Epithelial cell of proximal tubule (primary cell): ENCODE measurements around the gene MYO5B. TPM values are rescaled to one million over a fixed set of nuclear protein-coding genes. Genes with fewer than 3 reads are reported as not detected.
"Not testable (repeated sequence)": the region's sequence is repeated elsewhere in the genome, so short reads cannot be mapped to it uniquely, and the experiment has no call there.

ENCODE experiments used
- DNase-seq: peaks from one replicate; pipeline ENCODE4 v3.0.0-alpha.2; 2011; ENCODE audit warnings: low read depth
- H3K4me3 ChIP-seq: 2 replicates; pipeline ENCODE4 v1.5.1; 2011; ENCODE audit warnings: low read depth, mild to moderate bottlenecking, low read length
- CTCF ChIP-seq: conservative IDR thresholded peaks from 2 replicates; pipeline ENCODE4 v1.5.1; 2012; ENCODE audit warnings: low read depth, mild to moderate bottlenecking, low read length
- total RNA-seq: library from RNA; depleted of rRNA; stranded (reverse); fragments of >200 nt; gene quantifications from 2 replicates; pipeline ENCODE4 v1.2.3, GENCODE V29; 2015

MYO5B gene
- total RNA-seq, 1 donor from 2014 or later: 48.4 TPM

GRCh38 chr18:49802623-49803022 is 392.3 kb downstream of the MYO5B start:
- TF ChIP-seq CTCF: no peak
- H3K4me3 ChIP-seq: no peak overlapping the region
- no peak for DNase-seq

- not testable (repeated sequence) for DNase-seq, H3K4me3 ChIP-seq
Observed at GRCh38 chr18:49800491-49800890, 394.5 kb downstream of the MYO5B start.

- DNase-seq, H3K4me3 ChIP-seq: not testable (repeated sequence)
Observed at GRCh38 chr18:49799806-49800205, 395.1 kb downstream of the MYO5B start.

- no peak for DNase-seq
- no peak overlapping the region for H3K4me3 ChIP-seq
- TF ChIP-seq CTCF: no peak
Observed at GRCh38 chr18:49798001-49798400, 396.9 kb downstream of the MYO5B start.

GRCh38 chr18:49795612-49796552 is 399.1 kb downstream of the MYO5B start:
- no peak for TF ChIP-seq CTCF
- no peak for DNase-seq
- H3K4me3 ChIP-seq: no peak overlapping the region

GRCh38 chr18:49794743-49795142 is 400.2 kb downstream of the MYO5B start:
- DNase-seq: no peak
- H3K4me3 ChIP-seq: no peak overlapping the region
- no peak for TF ChIP-seq CTCF

GRCh38 chr18:49789560-49790134 is 405.3 kb downstream of the MYO5B start:
- not testable (repeated sequence) for DNase-seq

GRCh38 chr18:49788327-49788898 is 406.5 kb downstream of the MYO5B start:
- peak overlapping the region; percentile 17 for H3K4me3 ChIP-seq
- TF ChIP-seq CTCF: no peak
- DNase-seq: no peak

More at GRCh38 chr18:49789560-49790134, 405.3 kb downstream of the MYO5B start:
- not testable (repeated sequence) for H3K4me3 ChIP-seq
